ENCODE measurements around the gene RASGRF1. TPM values are rescaled to one million over a fixed set of nuclear protein-coding genes. Genes with fewer than 3 reads are reported as not detected.

The RASGRF1 gene
- total and polyA plus RNA-seq, 10 donors: 0.50 to 3.4 (median 1.8) TPM

- no peak for DNase-seq
- Histone ChIP-seq H3K27ac (no peak overlapping the region), H3K4me1 (no peaks in the 10 kb centered on the region), H3K4me3 (no peak overlapping the region), H3K9me3 (no peaks in the 10 kb centered on the region), H3K36me3 (no peaks in the 10 kb centered on the region), H3K27me3 (replicated peaks in 1 of 7) (peaks cover 0 to 13% (median 0%) of the 10 kb centered on the region in 7 donors)
- TF ChIP-seq POLR2A (IDR thresholded peaks at IDR 0.05): no peak
- no peak for TF ChIP-seq CTCF (IDR thresholded peaks at IDR 0.05 in 8 of 11, conservative IDR thresholded peaks at IDR 0.05 in 3 of 11)
- TF ChIP-seq POLR2AphosphoS5 (IDR thresholded peaks at IDR 0.05): no peak
- WGBS, 5 donors: 92 to 95% (median 93%) methylated on average over 9 of the region's 9 CpGs
- intact Hi-C loops (cut with DNase I; ENCODE audit: low total_unique reads): no loop called here
Observed at GRCh38 chr15:79031201-79031600, 59.4 kb downstream of the RASGRF1 start.

DNA sequence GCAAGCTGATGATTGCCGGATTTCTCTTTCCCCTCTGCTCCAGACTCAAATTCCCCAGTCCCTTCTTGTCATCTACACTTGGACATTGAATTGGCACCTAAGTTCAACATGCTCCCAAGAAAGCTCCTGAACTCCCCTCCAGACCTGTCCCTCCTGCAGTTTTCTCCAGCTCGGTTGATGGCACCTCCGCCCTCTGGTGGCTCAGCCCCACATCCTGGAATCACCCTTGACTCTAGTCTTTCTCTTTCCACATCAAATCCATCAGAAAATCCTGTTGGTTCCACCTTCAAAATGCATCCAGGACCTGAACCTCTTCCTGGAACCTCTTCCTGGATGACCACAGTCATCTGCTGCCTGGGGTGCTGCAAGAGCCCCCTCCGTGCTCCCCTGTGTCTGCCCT, 60.1 kb downstream of the RASGRF1 start:
- Histone ChIP-seq H3K4me3 (no peak overlapping the region), H3K27me3 (replicated peaks in 1 of 7) (peaks cover 0 to 6% (median 0%) of the 10 kb centered on the region in 7 donors), H3K36me3 (no peaks in the 10 kb centered on the region), H3K9me3 (no peaks in the 10 kb centered on the region), H3K4me1 (no peaks in the 10 kb centered on the region), H3K27ac (no peak overlapping the region)
- no peak for DNase-seq
- WGBS, 5 donors: 87 to 97% (median 89%) methylated on average over 4 of the region's 4 CpGs
- intact Hi-C loops (cut with DNase I; ENCODE audit: low total_unique reads): no loop called here
- TF ChIP-seq CTCF (IDR thresholded peaks at IDR 0.05 in 8 of 11, conservative IDR thresholded peaks at IDR 0.05 in 3 of 11) (no peak), POLR2A (IDR thresholded peaks at IDR 0.05) (no peak), POLR2AphosphoS5 (IDR thresholded peaks at IDR 0.05) (no peak)

DNA sequence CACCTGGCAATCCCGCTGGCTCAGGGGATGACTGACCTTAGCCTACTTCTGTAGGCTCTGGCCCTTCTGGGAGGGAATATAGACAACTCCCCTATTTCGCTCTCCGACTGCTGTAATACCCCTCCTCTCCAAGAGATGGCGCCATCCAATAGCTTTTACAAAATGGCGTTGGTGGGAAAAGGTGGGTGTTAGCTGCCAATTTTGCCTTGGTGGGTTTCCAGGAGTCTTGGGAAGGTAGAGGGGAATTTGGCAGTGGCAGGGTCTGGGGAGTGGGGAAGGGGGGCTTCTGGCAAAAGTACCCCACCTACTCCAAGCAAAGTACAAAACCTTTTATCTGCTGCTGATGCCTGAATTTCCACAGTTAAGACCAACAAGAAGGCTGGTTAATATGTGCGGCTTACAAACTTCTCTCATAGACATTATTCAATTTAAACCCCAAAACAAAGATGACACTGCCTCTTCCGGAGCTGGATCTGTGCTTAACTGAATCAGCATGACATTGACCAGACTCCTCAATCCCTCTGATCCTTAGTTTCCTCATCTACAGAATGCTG, 62.1 kb downstream of the RASGRF1 start:
- Histone ChIP-seq H3K27me3 (replicated peaks in 1 of 7) (no peaks in the 10 kb centered on the region), H3K36me3 (no peaks in the 10 kb centered on the region), H3K4me1 (no peaks in the 10 kb centered on the region), H3K9me3 (peaks cover 0 to 6% (median 0%) of the 10 kb centered on the region in 8 donors), H3K27ac (no peak overlapping the region), H3K4me3 (no peak overlapping the region)
- TF ChIP-seq POLR2AphosphoS5 (IDR thresholded peaks at IDR 0.05) (no peak), CTCF (IDR thresholded peaks at IDR 0.05 in 8 of 11, conservative IDR thresholded peaks at IDR 0.05 in 3 of 11) (peak; percentile 46 to 81 (median 73))
- intact Hi-C loops (cut with DNase I; ENCODE audit: low total_unique reads): loop anchor here (2.0 kb wide), 1 partner anchor 156 kb away; no protein-coding TSS in a partner anchor
- WGBS, 5 donors: 29 to 41% (median 38%) methylated on average over 7 of the region's 7 CpGs
- no peak for DNase-seq

GRCh38 chr15:79027532-79028410, 62.8 kb downstream of the RASGRF1 start:
- whole genome bisulfite sequencing, 5 donors: 79 to 85% (median 81%) methylated on average over 12 to 15 of the region's 15 CpGs
- no peak for DNase-seq

More at GRCh38 chr15:79027532-79028410, 62.8 kb downstream of the RASGRF1 start:
- Histone ChIP-seq H3K36me3 (no peaks in the 10 kb centered on the region), H3K27me3 (replicated peaks in 1 of 7) (no peaks in the 10 kb centered on the region), H3K4me3 (no peak overlapping the region), H3K4me1 (no peaks in the 10 kb centered on the region), H3K9me3 (peaks cover 0 to 6% (median 0%) of the 10 kb centered on the region in 8 donors), H3K27ac (no peak overlapping the region)
- intact Hi-C loops (cut with DNase I; ENCODE audit: low total_unique reads): loop anchor here (2.0 kb wide), 1 partner anchor 157 kb away; no protein-coding TSS in a partner anchor
- TF ChIP-seq POLR2A (IDR thresholded peaks at IDR 0.05) (no peak), POLR2AphosphoS5 (IDR thresholded peaks at IDR 0.05) (no peak), CTCF (IDR thresholded peaks at IDR 0.05 in 8 of 11, conservative IDR thresholded peaks at IDR 0.05 in 3 of 11) (no peak)

Data from spleen (tissue), 11 donors.